DMS53 (cell line): Measurements from ENCODE around the gene CFAP77.

Experiments used
- DNase-seq: peaks from one replicate; lab custom pipeline; 2025; lab: John Stamatoyannopoulos, UW

CFAP77 gene

GRCh38 chr9:132517815-132518550 lies 108.0 kb downstream of the CFAP77 start:
- no peak for DNase-seq

DNA sequence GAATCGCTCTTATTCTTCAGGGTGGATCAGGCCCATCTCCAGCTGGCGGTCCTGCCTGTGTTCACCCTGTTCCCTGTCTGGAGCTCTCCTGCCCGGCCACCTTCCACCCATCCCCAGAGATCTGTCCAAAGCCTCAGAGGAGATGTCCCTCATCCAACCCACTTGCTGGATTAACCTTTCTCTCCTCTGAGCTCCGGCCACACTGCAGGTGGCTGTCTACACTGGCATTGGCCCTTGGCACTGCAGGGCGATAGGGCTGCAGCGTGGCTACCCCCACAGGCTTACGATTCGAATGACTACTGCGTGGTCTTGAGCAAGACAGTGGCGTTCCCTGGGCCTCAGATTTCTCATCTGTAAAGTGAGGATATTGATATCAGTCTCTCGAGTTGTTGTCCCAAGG lies 108.6 kb downstream of the CFAP77 start:
- DNase-seq = no peak

- no peak for DNase-seq
Observed at GRCh38 chr9:132519033-132519432, 109.0 kb downstream of the CFAP77 start.

GRCh38 chr9:132520612-132521011 lies 110.6 kb downstream of the CFAP77 start:
- DNase-seq = no peak

DNA sequence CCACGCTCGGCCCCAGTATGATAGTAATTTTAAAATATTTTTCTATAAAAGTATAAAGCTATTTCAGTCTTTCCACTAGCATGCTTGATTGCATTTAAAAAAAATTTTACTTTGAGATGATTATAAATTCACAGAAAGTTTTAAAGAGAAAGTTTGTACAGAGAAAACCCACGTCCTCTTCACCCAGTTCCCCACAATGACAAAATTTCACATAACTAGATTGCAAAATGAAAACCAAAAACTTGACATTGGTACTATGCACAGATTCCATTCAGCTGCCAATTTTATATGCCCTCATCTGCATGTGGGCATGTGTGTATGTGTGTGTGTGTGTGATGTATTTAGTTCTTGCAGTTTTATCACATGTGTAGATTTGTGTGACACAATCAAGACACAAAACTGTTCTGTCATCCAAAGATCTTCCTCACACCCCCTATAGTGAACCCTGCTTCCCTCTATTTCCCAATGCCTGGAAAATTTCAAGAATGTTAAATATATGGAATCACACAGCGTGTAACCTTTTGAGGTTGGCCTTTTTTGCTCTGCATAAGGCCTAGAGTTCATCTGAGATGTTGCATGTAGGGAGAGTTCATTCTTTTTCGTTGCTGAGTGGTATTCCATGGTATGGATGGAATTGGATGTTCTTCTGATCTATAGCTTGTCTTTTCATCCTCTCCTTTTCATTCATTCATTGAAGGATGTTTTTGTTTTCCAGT lies 115.5 kb downstream of the CFAP77 start:
- DNase-seq = no peak

DNA sequence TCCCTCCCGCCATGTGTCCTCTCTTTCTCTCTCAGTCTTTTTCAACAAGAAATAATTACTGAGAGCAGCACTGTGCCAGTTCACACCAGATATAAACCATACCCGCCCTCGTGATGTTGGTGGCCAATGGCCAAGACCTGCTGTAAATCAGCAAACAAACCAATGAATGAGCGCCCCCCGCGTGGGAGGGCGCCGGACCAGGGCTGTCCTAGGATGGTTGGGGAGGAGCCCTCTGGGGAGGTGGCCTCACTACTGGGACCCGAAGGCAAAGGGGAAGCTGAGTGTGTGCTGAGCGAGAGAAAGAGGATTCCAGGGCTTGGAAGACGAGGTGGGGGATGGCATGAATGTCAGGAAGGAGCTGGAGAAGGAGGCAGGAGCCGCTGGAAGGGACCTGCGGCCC lies 121.2 kb downstream of the CFAP77 start:
- DNase-seq = no peak

- no peak for DNase-seq
Observed at GRCh38 chr9:132531710-132532570, 121.9 kb downstream of the CFAP77 start.

GRCh38 chr9:132534832-132535231 lies 124.8 kb downstream of the CFAP77 start:
- no peak for DNase-seq

- no peak for DNase-seq
Observed at GRCh38 chr9:132536124-132536523, 126.1 kb downstream of the CFAP77 start.

DNA sequence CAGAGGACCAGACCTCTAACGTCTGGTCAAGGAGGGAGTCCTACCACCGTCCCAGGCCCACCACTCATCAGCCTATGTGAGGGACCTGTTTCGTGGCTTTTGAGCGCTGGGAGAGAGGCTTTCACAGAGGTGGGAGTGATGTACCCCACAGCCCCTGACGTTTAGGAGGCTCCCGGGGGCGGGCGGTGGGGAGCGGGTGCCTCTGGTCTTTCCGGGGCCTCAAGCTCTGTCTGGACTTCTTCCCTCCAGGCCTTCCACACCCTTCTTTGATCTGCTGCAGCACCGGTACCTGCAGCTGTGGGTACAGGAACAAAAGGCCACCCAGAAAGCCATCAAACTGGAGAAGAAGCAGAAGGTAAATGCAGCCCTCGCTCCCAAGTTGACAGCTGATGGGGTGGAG lies 127.3 kb downstream of the CFAP77 start:
- DNase-seq = no peak

DNA sequence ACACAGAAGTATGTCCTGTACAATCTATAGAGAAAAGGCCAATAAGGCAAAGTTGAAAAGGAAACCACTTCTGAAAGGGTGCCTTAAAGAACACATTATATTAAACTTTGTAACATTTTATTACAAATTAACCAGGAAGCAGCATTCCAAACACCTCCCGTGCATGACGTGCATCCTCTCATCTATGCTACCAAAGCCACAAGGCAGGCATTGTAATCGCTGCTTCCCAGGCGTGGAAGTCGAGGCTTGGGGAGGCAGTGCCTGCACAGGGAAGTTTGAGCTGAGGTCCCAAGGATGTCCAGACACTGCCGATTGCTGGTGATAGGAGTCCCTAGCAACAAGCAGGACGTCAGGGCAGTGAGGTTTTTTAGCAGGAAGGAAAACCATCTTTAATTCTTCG lies 128.1 kb downstream of the CFAP77 start:
- DNase-seq = no peak

DNA sequence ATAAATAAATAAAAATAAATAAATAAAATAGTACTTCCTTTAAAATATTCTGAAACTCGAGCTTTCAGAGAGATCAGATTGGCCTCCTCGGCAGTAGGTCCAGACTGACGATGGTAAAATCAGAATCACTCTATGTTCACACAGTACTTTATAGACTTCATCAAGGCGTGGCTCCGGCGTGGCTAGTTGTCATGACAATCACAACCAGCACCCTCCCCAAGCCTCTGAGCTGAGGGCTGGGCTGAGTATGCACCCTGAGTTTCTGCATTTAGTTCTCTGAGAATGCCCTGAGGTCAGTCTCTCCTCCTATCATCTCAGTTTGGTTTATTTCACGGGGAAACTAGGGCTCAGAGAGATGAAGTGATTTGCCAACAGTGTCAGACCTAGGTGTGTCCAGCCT lies 129.1 kb downstream of the CFAP77 start:
- DNase-seq = no peak

GRCh38 chr9:132541051-132541450 lies 131.0 kb downstream of the CFAP77 start:
- no peak for DNase-seq

DNA sequence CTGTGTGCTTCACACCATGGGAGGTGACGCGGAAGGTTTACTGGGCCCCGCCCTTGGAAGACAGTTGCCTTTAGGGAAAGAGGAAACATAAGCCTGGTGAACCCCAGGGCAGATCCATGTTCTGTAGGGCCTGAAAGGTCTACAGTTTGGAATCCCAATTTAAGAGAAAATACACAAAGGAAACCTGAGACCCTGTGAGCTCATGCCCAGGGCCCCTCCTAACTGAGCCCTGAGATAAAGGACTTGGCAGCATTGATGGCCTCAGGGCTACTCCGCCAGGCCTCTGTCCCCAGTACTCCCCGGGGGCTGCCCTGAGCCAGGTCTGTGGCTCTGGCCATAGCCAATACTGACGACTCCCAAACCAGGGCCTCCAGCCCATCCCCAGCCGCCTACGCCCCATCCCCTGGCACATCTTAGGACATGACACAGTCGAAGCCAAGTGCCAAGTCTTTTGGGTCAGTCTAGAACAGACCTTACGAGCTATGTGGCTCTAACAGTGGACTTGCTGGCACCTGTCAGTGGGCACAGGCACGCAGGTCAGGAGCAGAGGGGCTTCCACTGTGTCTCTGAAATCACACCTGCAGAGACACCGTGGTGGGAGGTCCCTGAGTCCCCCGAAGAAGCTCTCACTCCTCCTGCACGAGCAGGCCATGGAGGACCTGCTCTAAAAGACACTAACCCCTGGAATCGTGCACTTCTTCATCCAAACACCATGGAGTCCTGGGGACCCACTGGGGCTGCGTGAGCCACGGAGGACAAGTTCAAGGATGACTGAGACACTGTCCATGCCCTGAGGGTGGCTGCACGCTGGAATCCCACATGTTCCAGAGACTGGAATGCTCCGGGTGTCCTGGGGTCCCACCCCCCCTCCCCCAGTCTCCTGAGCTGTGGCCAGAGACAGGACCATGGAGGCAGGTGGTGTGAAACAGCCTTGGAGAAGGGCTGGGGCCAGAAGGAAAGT lies 132.1 kb downstream of the CFAP77 start:
- DNase-seq = no peak

- DNase-seq = no peak
Observed at GRCh38 chr9:132543251-132543650, 133.2 kb downstream of the CFAP77 start.

DNA sequence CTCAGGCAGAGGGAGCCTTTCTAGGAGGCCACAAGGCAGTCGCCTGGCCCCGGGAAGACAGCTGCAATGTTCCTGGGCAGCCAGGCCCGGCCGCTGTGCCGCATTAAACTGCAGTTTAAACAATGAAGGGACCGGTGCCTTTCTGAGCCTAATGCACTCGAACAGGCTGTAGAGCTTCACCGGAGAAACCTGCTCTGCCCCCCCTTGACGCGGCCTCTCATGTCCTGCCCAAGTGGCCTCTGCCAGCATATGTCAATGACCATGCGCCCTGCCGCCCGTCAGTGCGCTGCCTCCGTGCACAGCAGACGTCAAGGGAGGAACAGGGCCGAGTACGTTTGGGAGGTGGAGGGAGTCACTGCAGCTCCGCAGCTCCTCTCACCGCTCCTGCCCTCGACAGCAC lies 133.9 kb downstream of the CFAP77 start:
- DNase-seq = peak; percentile 81

DNA sequence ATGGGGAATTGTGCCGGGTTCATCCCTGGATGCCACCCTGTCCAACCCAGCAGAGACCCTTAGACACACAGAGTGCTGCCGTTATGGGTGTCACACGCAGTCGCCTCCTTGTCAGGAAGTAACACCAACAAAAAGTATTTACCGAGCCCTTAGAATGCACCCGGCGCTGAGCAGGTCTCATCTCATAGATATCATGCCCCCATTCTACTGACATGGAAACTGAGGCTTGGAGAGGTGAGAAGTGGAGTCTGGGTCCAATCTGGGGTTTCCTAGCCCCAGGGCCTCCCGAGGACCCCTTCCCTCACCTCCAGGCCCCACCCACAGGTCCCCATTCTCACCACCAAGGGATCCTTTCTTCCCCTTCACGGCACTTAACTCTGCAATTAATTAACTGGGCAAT lies 135.6 kb downstream of the CFAP77 start:
- DNase-seq = no peak

DNA sequence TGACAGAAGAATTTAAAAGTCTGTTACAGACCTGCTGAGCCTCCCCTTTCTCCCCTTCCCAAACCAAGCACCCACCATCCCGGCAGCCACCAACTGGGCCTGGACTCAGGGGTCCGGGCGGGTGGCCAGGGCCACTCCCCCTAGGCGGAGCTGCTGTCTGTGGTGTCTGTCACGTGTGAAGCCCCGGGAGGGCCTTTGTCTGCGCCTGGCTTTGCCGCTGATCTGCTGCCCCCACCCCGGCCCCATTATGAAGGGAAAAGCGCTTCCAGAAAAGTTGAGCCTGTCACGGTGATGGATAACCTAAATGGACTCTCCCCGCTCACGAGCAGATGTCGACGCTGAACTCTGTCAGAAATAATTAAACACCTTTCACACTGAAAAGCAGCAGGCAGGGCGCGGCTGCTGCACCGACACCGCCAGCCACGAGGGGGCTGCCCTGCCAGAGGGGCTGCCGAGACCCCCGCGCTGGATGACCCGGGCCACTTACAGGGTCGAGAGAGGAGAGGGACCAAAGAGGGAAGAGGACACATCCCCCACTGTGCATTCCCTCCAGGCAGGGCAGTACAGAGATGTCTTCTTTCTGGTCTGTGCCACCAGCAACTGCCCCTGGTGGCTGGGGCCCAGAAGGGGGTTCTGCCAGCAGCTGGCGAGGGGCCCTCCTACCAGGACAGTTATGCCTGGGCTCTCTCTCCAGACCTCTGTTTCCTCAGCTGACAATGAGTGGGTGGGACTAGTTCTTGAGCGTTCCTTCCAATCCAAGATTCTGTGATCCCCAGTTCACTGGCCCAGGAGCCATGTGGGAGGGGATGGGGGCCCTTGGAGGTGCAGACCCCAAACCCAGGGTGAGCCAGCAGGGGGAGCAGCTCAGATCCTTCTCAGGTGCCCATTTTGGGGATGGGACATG lies 136.4 kb downstream of the CFAP77 start:
- peak; percentile 62 for DNase-seq

DNA sequence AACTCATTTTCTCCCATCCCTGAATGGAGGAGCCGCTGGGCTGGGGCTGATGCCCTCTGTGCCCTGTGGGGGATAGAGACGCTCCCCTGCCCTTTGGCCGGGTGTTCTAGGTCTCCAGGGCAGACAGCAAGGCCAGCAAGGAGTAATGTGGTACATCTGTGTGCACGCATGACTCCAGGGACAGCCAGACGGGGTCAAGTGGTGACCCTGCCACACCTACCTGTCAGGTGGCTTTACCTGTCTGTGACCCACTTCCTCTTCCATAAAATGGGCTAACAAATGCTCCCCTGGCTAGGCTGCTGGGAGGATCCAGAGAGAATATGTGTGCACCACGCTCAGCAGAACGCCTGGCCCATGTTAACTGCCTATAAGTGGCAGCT lies 137.0 kb downstream of the CFAP77 start:
- DNase-seq = peak; percentile 20

DNA sequence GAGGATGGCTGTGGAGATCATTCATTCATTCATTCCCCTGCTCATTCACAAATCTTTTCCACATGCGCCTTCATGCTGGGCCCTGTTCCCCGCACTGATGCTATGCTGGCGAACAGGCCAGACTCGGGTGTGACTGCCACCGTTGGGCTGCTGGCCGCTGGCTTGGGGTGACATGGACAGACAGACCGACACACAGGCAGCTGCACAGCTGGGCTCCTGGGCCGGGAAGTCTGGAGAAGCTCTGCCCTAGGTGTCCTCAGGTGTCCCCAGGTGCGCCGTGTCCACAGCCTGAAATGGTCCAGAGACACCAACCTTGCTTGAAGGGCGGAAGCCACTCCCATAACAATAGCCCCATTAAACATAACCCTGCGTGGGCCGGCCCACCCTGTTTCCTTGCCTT lies 137.4 kb downstream of the CFAP77 start:
- no peak for DNase-seq
